Activated CD4-positive, CD25-positive, alpha-beta regulatory T cell treated with anti-CD3 and anti-CD28 coated beads, Interleukin-2, amount 50 U/mL, for 72 hours (primary cell): Measurements from ENCODE around the gene APOO.

Experiments used
- DNase-seq: peaks from one replicate; pipeline ENCODE4 v3.0.0; 2021

Gene APOO

DNA sequence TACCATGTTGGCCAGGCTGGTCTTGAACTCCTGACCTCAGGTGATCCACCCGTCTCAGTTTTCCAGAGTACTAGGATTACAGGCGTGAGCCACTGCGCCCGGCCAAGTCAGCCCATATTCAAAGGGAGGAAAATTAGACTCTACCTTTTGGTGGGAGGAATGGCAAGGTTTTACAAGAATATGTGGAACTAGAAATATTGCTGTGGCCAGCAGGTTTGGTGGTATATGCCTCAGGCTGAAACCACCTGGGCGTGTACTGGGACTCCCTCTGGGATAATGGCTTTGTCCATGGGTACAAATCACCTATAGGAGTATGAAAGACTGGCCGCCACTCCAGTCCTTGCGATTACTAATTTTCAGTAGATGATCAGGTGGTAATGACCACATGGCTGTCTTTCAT, 92.4 kb downstream of the APOO start:
- no peak for DNase-seq

- DNase-seq, result no peak
Measured at GRCh38 chrX:23813808-23814207, 93.9 kb downstream of the APOO start.

- no peak for DNase-seq
Measured at GRCh38 chrX:23811656-23812055, 96.1 kb downstream of the APOO start.

GRCh38 chrX:23811108-23811651, 96.6 kb downstream of the APOO start:
- no peak for DNase-seq

GRCh38 chrX:23810279-23810678, 97.5 kb downstream of the APOO start:
- DNase-seq, result no peak

DNA sequence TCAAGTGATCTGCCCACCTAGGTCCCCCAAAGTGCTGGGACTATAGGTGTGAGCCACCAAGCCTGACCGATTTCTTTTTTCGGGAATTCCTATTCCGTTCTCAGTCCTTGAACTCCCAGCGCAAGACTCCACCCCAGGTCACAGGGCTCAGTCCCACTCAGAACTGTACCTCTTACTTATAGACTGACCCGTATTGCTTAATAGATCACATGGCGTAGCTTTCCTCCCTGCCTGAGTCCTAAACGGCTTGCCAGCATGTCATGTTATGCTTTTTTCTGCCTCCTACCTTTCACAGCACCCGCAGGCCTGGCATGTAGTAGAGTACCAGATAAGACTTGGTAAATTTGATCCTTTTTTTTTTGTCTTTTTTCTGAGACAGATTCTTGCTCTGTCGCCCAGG, 102.3 kb downstream of the APOO start:
- DNase-seq, result no peak

GRCh38 chrX:23804578-23804977, 103.2 kb downstream of the APOO start:
- DNase-seq, result no peak

DNA sequence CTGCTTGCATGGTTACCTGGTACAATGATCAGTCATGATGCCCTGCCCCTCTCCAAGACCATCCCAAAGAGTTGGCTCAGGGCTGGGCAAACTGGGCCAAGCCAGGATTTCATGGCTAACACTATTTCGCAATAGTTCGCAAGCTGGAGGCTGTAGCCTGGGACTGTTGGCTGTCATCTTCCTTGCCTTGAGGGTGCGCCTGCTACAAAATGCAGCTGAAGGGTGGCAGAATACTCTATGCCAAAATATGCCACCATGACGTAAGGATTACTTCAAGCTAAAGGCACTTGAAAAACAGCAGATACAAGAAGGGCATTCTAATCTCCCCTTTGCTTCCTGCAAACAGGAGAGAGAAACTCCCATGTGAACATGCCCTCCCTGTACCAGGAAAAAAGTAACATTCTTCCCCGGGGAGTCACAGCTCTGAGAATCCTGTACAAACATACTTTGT, 103.8 kb downstream of the APOO start:
- DNase-seq, result no peak

GRCh38 chrX:23802431-23802830, 105.3 kb downstream of the APOO start:
- no peak for DNase-seq

- DNase-seq, result no peak
Measured at GRCh38 chrX:23799469-23800065, 108.2 kb downstream of the APOO start.

DNA sequence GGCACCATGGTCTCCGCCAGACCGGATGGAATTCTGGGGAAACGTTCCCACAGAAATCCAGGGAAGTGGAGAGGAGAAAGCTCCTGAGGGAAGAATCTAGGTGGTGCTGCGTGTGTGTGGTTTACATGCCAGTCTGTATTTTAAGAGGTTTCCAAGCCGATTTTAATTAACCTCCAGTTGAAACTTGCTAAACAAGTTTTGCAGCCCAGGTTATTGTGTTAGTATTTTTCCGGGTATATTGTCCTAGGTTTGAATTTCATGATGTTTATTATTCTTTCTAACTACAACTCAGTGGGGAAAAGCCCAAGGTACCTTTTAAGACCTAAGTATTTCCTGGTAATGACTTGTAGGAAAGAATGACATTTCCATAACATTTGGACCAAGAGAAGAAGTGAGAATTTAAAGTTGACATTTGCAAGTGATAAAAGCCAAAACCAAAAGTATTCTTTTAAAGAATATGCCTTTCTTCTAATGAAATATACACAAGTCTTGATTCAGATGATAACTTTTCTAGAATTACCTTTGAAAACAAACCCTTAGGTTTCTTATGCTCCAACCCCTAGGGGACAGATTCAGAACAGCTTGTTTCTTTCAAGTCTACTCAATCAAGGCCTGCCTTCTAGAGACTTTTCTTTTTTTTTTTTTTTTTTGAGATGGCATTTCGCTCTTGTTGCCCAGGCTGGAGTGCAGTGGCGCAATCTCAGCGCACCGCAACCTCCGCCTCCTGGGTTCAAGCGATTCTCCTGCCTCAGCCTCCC, 110.2 kb downstream of the APOO start:
- DNase-seq, result no peak

DNA sequence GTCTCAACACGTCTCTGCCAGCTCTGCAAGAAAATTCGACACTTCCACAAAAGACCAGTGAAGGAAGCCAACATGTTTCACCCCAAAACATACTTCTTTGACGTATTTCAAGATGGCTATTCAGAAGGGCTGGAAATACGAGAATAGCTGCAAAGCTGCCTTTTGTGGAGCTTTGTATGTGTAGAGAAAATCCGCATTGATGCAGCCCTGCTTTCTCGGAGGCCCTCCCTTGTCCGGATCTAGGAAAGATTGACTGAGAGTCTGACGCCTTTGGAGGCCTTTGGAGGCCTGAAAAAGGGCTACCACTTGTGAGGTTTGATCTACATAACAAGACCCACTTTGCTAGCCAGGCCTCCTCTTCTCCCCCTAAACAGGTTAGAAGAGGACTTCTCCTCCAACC, 112.5 kb downstream of the APOO start:
- no peak for DNase-seq

GRCh38 chrX:23792861-23793553, 114.7 kb downstream of the APOO start:
- no peak for DNase-seq

- no peak for DNase-seq
Measured at GRCh38 chrX:23790155-23790497, 117.6 kb downstream of the APOO start.

GRCh38 chrX:23789386-23790154, 118.2 kb downstream of the APOO start:
- no peak for DNase-seq

- DNase-seq, result no peak
Measured at GRCh38 chrX:23788946-23789345, 118.8 kb downstream of the APOO start.

DNA sequence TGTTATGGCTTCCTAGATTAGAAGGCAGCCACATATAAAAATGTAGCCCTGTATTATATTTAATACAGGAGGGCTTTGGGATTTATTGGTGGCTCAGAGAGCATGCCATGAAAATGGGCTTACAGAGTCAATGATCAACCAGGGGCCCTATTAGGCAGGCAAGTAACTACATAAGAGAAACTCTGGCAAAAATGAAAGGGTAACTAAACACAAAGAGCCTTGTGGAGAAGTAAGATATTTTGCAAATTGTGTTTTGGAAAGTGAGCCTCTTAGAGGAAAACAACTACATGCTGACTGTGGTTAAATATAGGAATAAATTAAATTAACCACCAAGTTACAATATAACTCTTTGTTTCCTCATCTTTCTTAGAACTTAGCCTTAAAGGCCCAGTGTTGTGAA, 119.2 kb downstream of the APOO start:
- DNase-seq, result no peak

GRCh38 chrX:23787745-23788118, 120.0 kb downstream of the APOO start:
- DNase-seq, result no peak

- no peak for DNase-seq
Measured at GRCh38 chrX:23786268-23786815, 121.4 kb downstream of the APOO start.

DNA sequence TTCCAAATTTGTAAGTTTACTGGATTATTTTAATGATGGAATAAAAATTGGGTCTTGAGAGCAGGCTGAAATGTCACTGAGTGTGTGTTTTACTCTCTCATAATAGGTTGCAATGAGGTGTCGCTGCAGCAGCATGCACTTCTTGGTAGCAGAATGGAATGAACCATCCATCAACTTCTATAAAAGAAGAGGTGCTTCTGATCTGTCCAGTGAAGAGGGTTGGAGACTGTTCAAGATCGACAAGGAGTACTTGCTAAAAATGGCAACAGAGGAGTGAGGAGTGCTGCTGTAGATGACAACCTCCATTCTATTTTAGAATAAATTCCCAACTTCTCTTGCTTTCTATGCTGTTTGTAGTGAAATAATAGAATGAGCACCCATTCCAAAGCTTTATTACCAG, 122.2 kb downstream of the APOO start:
- DNase-seq, result no peak

DNA sequence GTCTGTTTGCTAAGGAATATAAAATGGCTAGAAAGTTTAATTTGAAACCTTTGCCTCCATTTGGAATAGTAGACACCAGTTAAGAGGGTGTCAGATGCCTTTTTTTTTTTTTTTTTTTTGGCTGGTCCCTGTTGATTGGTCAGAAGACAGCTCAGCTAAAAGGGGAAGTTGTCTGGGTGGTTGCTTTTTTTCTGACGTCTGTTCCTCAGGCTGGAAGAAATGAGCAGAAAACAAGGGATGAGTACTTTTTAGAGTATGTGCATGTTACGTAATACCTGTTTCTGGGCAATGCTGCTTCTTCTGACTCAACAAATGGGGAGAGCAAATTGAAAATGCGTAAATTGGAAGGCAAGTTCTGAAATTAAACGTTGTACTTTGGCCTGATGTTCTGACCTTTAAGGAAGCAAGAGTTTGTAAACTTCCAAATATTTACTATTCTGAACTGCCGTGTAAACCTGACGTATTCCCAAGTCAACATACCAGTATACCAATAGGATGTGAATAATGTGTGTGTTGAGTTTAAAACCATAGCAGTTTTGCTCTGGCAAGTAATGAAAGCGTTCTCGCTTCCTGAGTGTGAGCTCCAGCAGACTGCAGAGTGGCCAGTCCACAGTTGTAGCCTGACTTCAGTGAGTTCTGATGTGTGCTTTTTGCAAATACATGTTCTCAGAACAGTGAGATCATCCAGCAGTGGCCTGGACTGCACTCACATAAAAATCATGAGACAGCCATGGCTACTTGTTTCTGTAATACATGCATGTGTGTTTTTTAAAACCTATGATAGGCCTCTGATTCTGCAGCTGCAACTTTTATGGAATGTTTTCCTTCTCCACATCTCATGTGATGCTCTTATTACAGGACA, 123.0 kb downstream of the APOO start:
- DNase-seq, result no peak
